Measurements from ENCODE around the gene METTL9. TPM values are rescaled to one million over a fixed set of nuclear protein-coding genes. Genes with fewer than 3 reads are reported as not detected.
"Not testable (repeated sequence)": the region's sequence is repeated elsewhere in the genome, so short reads cannot be mapped to it uniquely, and the experiment has no call there.

Gene METTL9
- total and polyA plus RNA-seq, 7 experiments from 2014 or later = 68.4 to 128 (median 87.9) TPM

GRCh38 chr16:21626659-21627277 lies 27.4 kb downstream of the METTL9 start:
- no peaks in the 10 kb centered on the region for H3K9me3 ChIP-seq (ENCODE audit: control insufficient read depth in 2 of 3, low read length in 3 of 3)
- Mint-ChIP-seq H3K4me1 (peaks cover 15 to 51% (median 41%) of the 10 kb centered on the region in 7 donors), H3K27me3 (no peaks in the 10 kb centered on the region), H3K4me3 (peak overlapping the region; percentile 30 to 67 (median 52)), H3K27ac (peak overlapping the region; percentile 62 to 84 (median 66)), H3K9me3 (no peaks in the 10 kb centered on the region), H3K36me3 (peaks cover 18 to 40% (median 30%) of the 10 kb centered on the region in 5 donors)
- H3K4me3 ChIP-seq (ENCODE audit: low read length) = peak overlapping the region; percentile 2
- intact Hi-C loops (cut with micrococcal nuclease) = loop anchor here (2.0 kb wide), 2 partner anchors 14 to 18 kb away; no protein-coding TSS in a partner anchor
- no peaks in the 10 kb centered on the region for H3K27me3 ChIP-seq (ENCODE audit: control insufficient read depth in 2 of 2, insufficient read depth in 2 of 2, low read length in 2 of 2)
- no peak for DNase-seq
- peaks cover 4 to 22% (median 5%) of the 10 kb centered on the region in 3 experiments for H3K36me3 ChIP-seq (ENCODE audit: control insufficient read depth in 2 of 3, insufficient read depth in 3 of 3, low read length in 3 of 3)
- CTCF ChIA-PET = interaction anchor here (0.5 kb wide), 1 partner anchor 16 kb away, joined by 3 read pairs; no protein-coding TSS in a partner anchor
- POLR2A ChIA-PET = interaction anchor here (0.7 to 0.8 kb wide), 2 partner anchors 8 to 28 kb away, joined by 3 read pairs; no protein-coding TSS in a partner anchor
- H3K27ac ChIP-seq (ENCODE audit: low read depth, low read length) = no peak overlapping the region
- peaks cover 15% of the 10 kb centered on the region in 2 donors for H3K4me1 ChIP-seq (ENCODE audit: control insufficient read depth in 2 of 2, insufficient read depth in 2 of 2, low read length in 2 of 2)
- peak; percentile 92 for ATAC-seq

- DNase-seq (no peak), ATAC-seq (no peak)
- Histone ChIP-seq H3K4me1 (ENCODE audit: control insufficient read depth in 2 of 2, insufficient read depth in 2 of 2, low read length in 2 of 2) (peaks cover 15% of the 10 kb centered on the region in 2 donors), H3K36me3 (ENCODE audit: control insufficient read depth in 2 of 3, insufficient read depth in 3 of 3, low read length in 3 of 3) (peaks cover 4 to 22% (median 5%) of the 10 kb centered on the region in 3 experiments), H3K27me3 (ENCODE audit: control insufficient read depth in 2 of 2, insufficient read depth in 2 of 2, low read length in 2 of 2) (no peaks in the 10 kb centered on the region), H3K9me3 (ENCODE audit: control insufficient read depth in 2 of 3, low read length in 3 of 3) (no peaks in the 10 kb centered on the region), H3K4me3 (ENCODE audit: low read length) (no peak overlapping the region), H3K27ac (ENCODE audit: low read depth, low read length) (no peak overlapping the region)
- intact Hi-C loops (cut with micrococcal nuclease) = no loop called here
- Mint-ChIP-seq H3K36me3 (peaks cover 18 to 45% (median 26%) of the 10 kb centered on the region in 5 donors), H3K27me3 (no peaks in the 10 kb centered on the region), H3K9me3 (no peaks in the 10 kb centered on the region), H3K27ac (peak overlapping the region in 3 of 9 donors; percentile 38 to 74 (median 46)), H3K4me1 (peaks cover 15 to 38% (median 31%) of the 10 kb centered on the region in 7 donors), H3K4me3 (no peak overlapping the region)
- POLR2A ChIA-PET = no interaction called here
- CTCF ChIA-PET = interaction anchor here (0.8 kb wide), 1 partner anchor 44 kb away, joined by 3 read pairs; no protein-coding TSS in a partner anchor
Measured at GRCh38 chr16:21628121-21628726, 28.8 kb downstream of the METTL9 start.

DNA sequence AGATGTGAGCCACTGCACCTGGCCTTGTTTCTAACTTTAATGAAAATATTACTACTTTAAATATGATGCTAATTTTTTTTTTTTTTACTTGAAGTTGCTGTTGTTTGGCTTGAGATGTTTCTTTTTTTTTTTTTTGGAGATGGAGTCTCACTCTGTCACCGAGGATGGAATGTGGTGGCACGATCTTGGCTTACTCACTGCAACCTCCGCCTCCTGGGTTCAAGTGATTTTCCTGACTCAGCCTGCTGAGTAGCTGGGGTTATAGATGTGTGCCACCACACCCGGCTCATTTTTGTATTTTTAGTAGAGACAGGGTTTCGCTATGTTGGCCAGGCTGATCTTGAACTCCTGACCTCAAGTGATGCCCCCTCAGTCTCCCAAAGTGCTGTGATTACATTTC lies 29.4 kb downstream of the METTL9 start:
- ChIA-PET CTCF (no interaction called here), POLR2A (no interaction called here)
- peaks cover 18 to 40% (median 22%) of the 10 kb centered on the region in 5 donors for H3K36me3 Mint-ChIP-seq
- peaks cover 4 to 25% (median 5%) of the 10 kb centered on the region in 3 experiments for H3K36me3 ChIP-seq (ENCODE audit: control insufficient read depth in 2 of 3, insufficient read depth in 3 of 3, low read length in 3 of 3)
- H3K9me3 ChIP-seq (ENCODE audit: control insufficient read depth in 2 of 3, low read length in 3 of 3) = no peaks in the 10 kb centered on the region
- no peak overlapping the region for H3K4me3 ChIP-seq (ENCODE audit: low read length)
- H3K27ac Mint-ChIP-seq = peak overlapping the region in 2 of 9 donors; percentile 46 to 64
- H3K4me1 Mint-ChIP-seq = peaks cover 15 to 34% (median 27%) of the 10 kb centered on the region in 7 donors
- H3K27ac ChIP-seq (ENCODE audit: low read depth, low read length) = no peak overlapping the region
- no peak for DNase-seq
- peaks cover 15% of the 10 kb centered on the region in 2 donors for H3K4me1 ChIP-seq (ENCODE audit: control insufficient read depth in 2 of 2, insufficient read depth in 2 of 2, low read length in 2 of 2)
- no peaks in the 10 kb centered on the region for H3K9me3 Mint-ChIP-seq
- H3K27me3 ChIP-seq (ENCODE audit: control insufficient read depth in 2 of 2, insufficient read depth in 2 of 2, low read length in 2 of 2) = no peaks in the 10 kb centered on the region
- H3K4me3 Mint-ChIP-seq = no peak overlapping the region
- intact Hi-C loops (cut with micrococcal nuclease) = no loop called here
- no peak for ATAC-seq
- H3K27me3 Mint-ChIP-seq = no peaks in the 10 kb centered on the region

GRCh38 chr16:21629616-21630539 lies 30.5 kb downstream of the METTL9 start:
- H3K4me3 ChIP-seq (ENCODE audit: low read length); H3K27ac ChIP-seq (ENCODE audit: low read depth, low read length); H3K27me3 ChIP-seq (ENCODE audit: control insufficient read depth in 2 of 2, insufficient read depth in 2 of 2, low read length in 2 of 2); CTCF ChIA-PET; DNase-seq; H3K27ac Mint-ChIP-seq; H3K9me3 Mint-ChIP-seq; H3K9me3 ChIP-seq (ENCODE audit: control insufficient read depth in 2 of 3, low read length in 3 of 3); H3K27me3 Mint-ChIP-seq; intact Hi-C loops (cut with micrococcal nuclease); ATAC-seq; H3K4me3 Mint-ChIP-seq: not testable (repeated sequence)
- Mint-ChIP-seq H3K36me3 (peaks cover 16 to 39% (median 22%) of the 10 kb centered on the region in 5 donors), H3K4me1 (peaks cover 15 to 30% (median 24%) of the 10 kb centered on the region in 7 donors)
- Histone ChIP-seq H3K36me3 (ENCODE audit: control insufficient read depth in 2 of 3, insufficient read depth in 3 of 3, low read length in 3 of 3) (peaks cover 4 to 31% (median 5%) of the 10 kb centered on the region in 3 experiments), H3K4me1 (ENCODE audit: control insufficient read depth in 2 of 2, insufficient read depth in 2 of 2, low read length in 2 of 2) (peaks cover 15% of the 10 kb centered on the region in 2 donors)
- POLR2A ChIA-PET = interaction anchor here (0.6 to 0.8 kb wide), 2 partner anchors 9 to 16 kb away, joined by 4 read pairs; no protein-coding TSS in a partner anchor

GRCh38 chr16:21630866-21631265 lies 31.5 kb downstream of the METTL9 start:
- H3K36me3 Mint-ChIP-seq = peaks cover 12 to 41% (median 22%) of the 10 kb centered on the region in 5 donors
- H3K27ac ChIP-seq (ENCODE audit: low read depth, low read length); POLR2A ChIA-PET; H3K9me3 ChIP-seq (ENCODE audit: control insufficient read depth in 2 of 3, low read length in 3 of 3); H3K27me3 Mint-ChIP-seq; H3K9me3 Mint-ChIP-seq; H3K4me3 ChIP-seq (ENCODE audit: low read length); H3K27me3 ChIP-seq (ENCODE audit: control insufficient read depth in 2 of 2, insufficient read depth in 2 of 2, low read length in 2 of 2); ATAC-seq; intact Hi-C loops (cut with micrococcal nuclease); DNase-seq; CTCF ChIA-PET; H3K4me3 Mint-ChIP-seq: not testable (repeated sequence)
- Histone ChIP-seq H3K4me1 (ENCODE audit: control insufficient read depth in 2 of 2, insufficient read depth in 2 of 2, low read length in 2 of 2) (peaks cover 13 to 14% of the 10 kb centered on the region in 2 donors), H3K36me3 (ENCODE audit: control insufficient read depth in 2 of 3, insufficient read depth in 3 of 3, low read length in 3 of 3) (peaks cover 4 to 28% (median 5%) of the 10 kb centered on the region in 3 experiments)
- peak overlapping the region in 1 of 9 donors; percentile 14 for H3K27ac Mint-ChIP-seq
- peaks cover 14 to 21% (median 19%) of the 10 kb centered on the region in 7 donors for H3K4me1 Mint-ChIP-seq

DNA sequence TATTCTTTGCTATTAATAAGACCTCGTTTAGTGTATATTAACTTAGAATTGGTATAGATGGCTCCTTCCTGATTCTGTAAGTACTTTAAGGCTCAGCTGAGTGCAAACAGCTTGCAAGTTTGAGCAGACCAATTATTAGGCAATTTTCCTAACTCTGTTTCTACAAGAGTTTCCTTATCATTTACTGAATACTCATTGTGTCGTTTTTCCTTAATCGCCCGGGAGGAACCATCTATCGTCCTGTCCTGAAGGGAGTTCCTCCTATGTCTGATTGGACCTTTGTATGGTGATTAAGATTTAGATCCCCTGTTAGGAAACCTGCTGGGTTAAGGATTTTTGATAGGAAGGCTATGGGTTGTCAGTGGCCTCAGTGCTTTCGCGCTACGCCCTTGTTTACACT lies 32.0 kb downstream of the METTL9 start:
- H3K27ac ChIP-seq (ENCODE audit: low read depth, low read length); ATAC-seq; H3K4me1 ChIP-seq (ENCODE audit: control insufficient read depth in 2 of 2, insufficient read depth in 2 of 2, low read length in 2 of 2); H3K9me3 Mint-ChIP-seq; intact Hi-C loops (cut with micrococcal nuclease); H3K9me3 ChIP-seq (ENCODE audit: control insufficient read depth in 2 of 3, low read length in 3 of 3); H3K27me3 ChIP-seq (ENCODE audit: control insufficient read depth in 2 of 2, insufficient read depth in 2 of 2, low read length in 2 of 2); POLR2A ChIA-PET; DNase-seq; CTCF ChIA-PET; H3K4me3 ChIP-seq (ENCODE audit: low read length); H3K4me3 Mint-ChIP-seq; H3K27me3 Mint-ChIP-seq: not testable (repeated sequence)
- Mint-ChIP-seq H3K4me1 (peaks cover 9 to 20% (median 14%) of the 10 kb centered on the region in 7 donors), H3K36me3 (peaks cover 15 to 46% (median 20%) of the 10 kb centered on the region in 5 donors), H3K27ac (peak overlapping the region in 1 of 9 donors; percentile 81)
- peaks cover 4 to 28% (median 5%) of the 10 kb centered on the region in 3 experiments for H3K36me3 ChIP-seq (ENCODE audit: control insufficient read depth in 2 of 3, insufficient read depth in 3 of 3, low read length in 3 of 3)
